KMS-11 (cell line): ENCODE data around the gene CEMIP.

ENCODE experiments used
- H2AFZ ChIP-seq: fragments of 200-600 bp; sonication (generic); 2 replicates; pipeline ENCODE4 v1.6.1; 2016; ENCODE audit warnings: antibody characterized with exemption, mixed run types, low read depth
- H3K27ac ChIP-seq: fragments of 200-600 bp; sonication (generic); 2 replicates; pipeline ENCODE4 v1.6.1; 2016; ENCODE audit warnings: mild to moderate bottlenecking, mixed run types
- H3K27me3 ChIP-seq: fragments of 200-600 bp; sonication (generic); 2 replicates; pipeline ENCODE4 v1.6.1; 2017; ENCODE audit warnings: mild to moderate bottlenecking, low read depth, mixed run types, moderate library complexity; ENCODE audit not compliant: insufficient read depth
- H3K36me3 ChIP-seq: fragments of 200-600 bp; sonication (generic); 2 replicates; pipeline ENCODE4 v1.6.1; 2017; ENCODE audit warnings: mild to moderate bottlenecking, mixed run types; ENCODE audit not compliant: insufficient read depth
- H3K4me1 ChIP-seq: fragments of 200-600 bp; sonication (generic); 2 replicates; pipeline ENCODE4 v1.6.1; 2016; ENCODE audit warnings: mild to moderate bottlenecking, low read depth, mixed run types; ENCODE audit not compliant: poor library complexity, severe bottlenecking
- H3K4me2 ChIP-seq: fragments of 200-600 bp; sonication (generic); 2 replicates; pipeline ENCODE4 v1.7.0; 2016; ENCODE audit warnings: mild to moderate bottlenecking, mixed run types
- H3K4me3 ChIP-seq: fragments of 200-600 bp; sonication (generic); IDR thresholded peaks from 2 replicates; pipeline ENCODE4 v1.6.1; 2017; ENCODE audit warnings: low read depth, low read length, mixed read lengths; ENCODE audit not compliant: insufficient read depth
- H3K79me2 ChIP-seq: fragments of 200-600 bp; sonication (generic); 2 replicates; pipeline ENCODE4 v1.6.1; 2016; ENCODE audit warnings: low read depth, mixed run types; ENCODE audit not compliant: insufficient read depth
- H3K9ac ChIP-seq: fragments of 200-600 bp; sonication (generic); 2 replicates; pipeline ENCODE4 v1.6.1; 2016; ENCODE audit warnings: mild to moderate bottlenecking, mixed run types
- H4K20me1 ChIP-seq: fragments of 200-600 bp; sonication (generic); 2 replicates; pipeline ENCODE4 v1.6.1; 2016; ENCODE audit warnings: mild to moderate bottlenecking, mixed run types; ENCODE audit not compliant: insufficient read depth
- TF ChIP-seq, protein P1 (sequence below): fragments of 200-600 bp; sonication (generic); conservative IDR thresholded peaks from 2 replicates; pipeline ENCODE4 v1.6.1; 2017; ENCODE audit warnings: low read depth, mild to moderate bottlenecking, antibody characterized with exemption, low read length, moderate library complexity, mixed read lengths

Gene CEMIP

DNA sequence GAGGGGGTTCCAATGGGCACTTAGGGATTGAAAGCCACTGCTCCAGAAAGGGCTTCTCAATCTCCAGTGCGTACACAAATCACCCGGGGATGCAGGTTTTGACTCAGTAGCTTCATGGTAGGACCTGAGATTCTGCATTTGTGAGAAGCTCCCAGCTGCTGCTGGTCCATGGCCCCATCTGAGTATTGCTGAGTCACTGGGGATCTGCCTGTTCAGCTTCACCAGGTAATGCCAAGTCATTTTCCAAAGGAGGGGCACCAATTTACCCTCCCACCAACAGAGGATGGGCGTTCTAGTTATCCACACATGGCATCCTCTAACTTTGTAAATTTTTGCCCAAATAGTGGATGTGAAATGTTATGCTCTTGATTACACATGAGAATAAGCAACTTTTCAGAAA, 12.9 kb upstream of the CEMIP start:
- Histone ChIP-seq H3K27me3 (no peaks in the 10 kb centered on the region), H3K4me1 (no peaks in the 10 kb centered on the region), H2AFZ (no peak overlapping the region), H3K4me3 (no peak overlapping the region), H3K36me3 (no peaks in the 10 kb centered on the region), H3K27ac (no peak overlapping the region), H3K9ac (no peak overlapping the region), H3K4me2 (no peak overlapping the region), H4K20me1 (no peaks in the 10 kb centered on the region), H3K79me2 (no peaks in the 10 kb centered on the region)
- TF ChIP-seq, protein P1, sequence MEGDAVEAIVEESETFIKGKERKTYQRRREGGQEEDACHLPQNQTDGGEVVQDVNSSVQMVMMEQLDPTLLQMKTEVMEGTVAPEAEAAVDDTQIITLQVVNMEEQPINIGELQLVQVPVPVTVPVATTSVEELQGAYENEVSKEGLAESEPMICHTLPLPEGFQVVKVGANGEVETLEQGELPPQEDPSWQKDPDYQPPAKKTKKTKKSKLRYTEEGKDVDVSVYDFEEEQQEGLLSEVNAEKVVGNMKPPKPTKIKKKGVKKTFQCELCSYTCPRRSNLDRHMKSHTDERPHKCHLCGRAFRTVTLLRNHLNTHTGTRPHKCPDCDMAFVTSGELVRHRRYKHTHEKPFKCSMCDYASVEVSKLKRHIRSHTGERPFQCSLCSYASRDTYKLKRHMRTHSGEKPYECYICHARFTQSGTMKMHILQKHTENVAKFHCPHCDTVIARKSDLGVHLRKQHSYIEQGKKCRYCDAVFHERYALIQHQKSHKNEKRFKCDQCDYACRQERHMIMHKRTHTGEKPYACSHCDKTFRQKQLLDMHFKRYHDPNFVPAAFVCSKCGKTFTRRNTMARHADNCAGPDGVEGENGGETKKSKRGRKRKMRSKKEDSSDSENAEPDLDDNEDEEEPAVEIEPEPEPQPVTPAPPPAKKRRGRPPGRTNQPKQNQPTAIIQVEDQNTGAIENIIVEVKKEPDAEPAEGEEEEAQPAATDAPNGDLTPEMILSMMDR, result no peak

DNA sequence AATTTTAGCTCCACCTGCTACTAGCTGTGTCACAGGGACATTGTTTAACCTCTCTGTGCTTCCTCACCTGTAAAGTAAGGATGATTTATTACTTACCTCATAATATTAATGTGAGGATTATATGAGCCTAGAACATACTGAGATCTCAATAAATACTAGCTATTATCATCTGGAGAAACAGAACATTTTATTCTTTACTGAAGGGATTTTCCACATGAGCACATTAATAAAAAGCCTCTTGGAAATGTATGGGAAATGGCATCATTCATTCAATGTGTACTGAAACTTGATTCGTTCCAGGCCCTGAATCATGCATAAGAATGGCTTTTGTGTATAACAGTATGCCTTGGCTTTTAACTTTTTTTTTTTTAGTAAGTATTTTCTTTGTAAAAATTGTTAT, 11.0 kb upstream of the CEMIP start:
- TF ChIP-seq, protein P1, result no peak
- Histone ChIP-seq H3K4me2 (no peak overlapping the region), H3K4me3 (no peak overlapping the region), H3K79me2 (no peaks in the 10 kb centered on the region), H3K36me3 (no peaks in the 10 kb centered on the region), H3K9ac (no peak overlapping the region), H3K27ac (no peak overlapping the region), H3K4me1 (no peaks in the 10 kb centered on the region), H3K27me3 (no peaks in the 10 kb centered on the region), H2AFZ (no peak overlapping the region), H4K20me1 (no peaks in the 10 kb centered on the region)

DNA sequence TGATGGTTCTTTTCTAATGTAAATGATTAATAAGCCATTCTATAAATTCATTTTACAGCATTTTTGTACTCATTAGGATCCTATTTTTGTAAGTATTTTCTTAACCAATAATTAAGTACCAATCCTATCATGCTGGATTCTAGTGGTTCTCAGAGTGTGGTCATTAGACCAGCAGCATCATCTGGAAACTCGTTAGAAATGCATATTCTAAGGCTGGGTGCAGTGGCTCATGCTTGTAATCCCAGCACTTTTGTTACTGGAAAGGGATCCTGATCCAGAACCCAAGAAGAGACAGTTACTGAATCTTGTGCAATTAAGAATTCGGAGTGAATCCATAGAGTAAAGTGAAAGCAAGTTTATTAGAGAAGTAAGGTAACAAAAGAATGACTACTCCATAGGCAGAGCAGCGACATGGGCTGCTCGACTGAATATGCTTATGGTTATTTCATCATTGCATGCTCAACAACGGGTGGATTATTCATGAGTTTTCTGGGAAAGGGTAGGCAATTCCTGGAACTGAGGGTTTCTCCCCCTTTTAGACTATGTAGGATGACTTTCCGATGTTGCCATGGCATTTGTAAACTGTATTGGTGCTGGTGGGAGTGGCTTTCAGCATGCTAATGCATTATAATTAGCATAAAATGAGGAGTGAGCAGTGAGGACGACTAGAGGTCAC, 9.9 kb upstream of the CEMIP start:
- H3K79me2 ChIP-seq, result no peaks in the 10 kb centered on the region
- H3K27me3 ChIP-seq, result no peaks in the 10 kb centered on the region
- TF ChIP-seq, protein P1, result no peak
- H3K27ac ChIP-seq, result no peak overlapping the region
- H3K4me1 ChIP-seq, result no peaks in the 10 kb centered on the region
- H3K9ac ChIP-seq, result no peak overlapping the region
- H3K4me3 ChIP-seq, result no peak overlapping the region
- H4K20me1 ChIP-seq, result no peaks in the 10 kb centered on the region
- H3K4me2 ChIP-seq, result no peak overlapping the region
- no peak overlapping the region for H2AFZ ChIP-seq
- H3K36me3 ChIP-seq, result no peaks in the 10 kb centered on the region

DNA sequence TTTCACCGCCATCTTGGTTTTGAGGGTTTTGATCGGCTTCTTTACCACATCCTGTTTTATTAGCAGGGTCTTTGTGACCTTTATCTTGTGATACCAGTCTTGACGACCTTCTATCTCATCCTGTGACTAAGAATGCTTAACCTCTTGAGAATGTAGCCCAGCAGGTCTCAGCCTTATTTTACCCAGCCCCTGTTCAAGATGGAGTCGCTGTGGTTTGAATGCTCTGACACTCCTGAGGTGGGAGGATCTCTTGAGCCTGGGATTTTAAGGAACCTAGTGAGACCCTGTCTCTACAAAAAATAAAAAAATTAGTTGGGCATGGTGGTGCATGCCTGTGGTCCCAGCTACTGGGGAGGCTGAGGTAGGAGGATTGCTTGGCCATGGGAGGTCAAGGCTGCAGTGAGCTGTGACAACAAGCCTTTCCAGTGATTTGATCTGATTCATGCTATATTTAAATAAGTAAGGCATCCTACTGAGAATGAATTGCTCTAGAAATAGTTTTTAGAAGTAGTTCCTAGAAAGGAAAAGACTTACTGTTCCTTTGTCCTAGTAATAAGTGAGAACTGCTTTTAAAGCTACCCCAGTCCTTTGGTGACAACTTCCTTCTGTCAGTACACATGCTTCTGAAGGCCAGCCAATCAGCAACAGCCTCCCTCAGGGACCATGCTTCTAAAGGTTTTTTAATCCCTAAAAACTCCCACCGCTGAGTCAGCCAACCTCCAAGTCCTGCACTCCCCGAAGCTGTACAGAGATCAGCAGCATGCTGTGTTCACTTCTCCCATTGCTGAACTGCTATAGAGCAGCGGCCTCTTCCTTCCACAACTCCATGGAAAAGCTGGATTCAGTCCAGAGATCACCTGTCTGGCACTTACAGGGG, 9.1 kb upstream of the CEMIP start:
- H3K27me3 ChIP-seq, result no peaks in the 10 kb centered on the region
- H2AFZ ChIP-seq, result no peak overlapping the region
- H3K4me3 ChIP-seq, result no peak overlapping the region
- H3K27ac ChIP-seq, result no peak overlapping the region
- H4K20me1 ChIP-seq, result no peaks in the 10 kb centered on the region
- no peaks in the 10 kb centered on the region for H3K4me1 ChIP-seq
- H3K79me2 ChIP-seq, result no peaks in the 10 kb centered on the region
- H3K36me3 ChIP-seq, result no peaks in the 10 kb centered on the region
- H3K4me2 ChIP-seq, result no peak overlapping the region
- H3K9ac ChIP-seq, result no peak overlapping the region
- TF ChIP-seq, protein P1, result no peak
